ENCODE data around the gene TECPR2. TPM values are rescaled to one million over a fixed set of nuclear protein-coding genes. Genes with fewer than 3 reads are reported as not detected.
A peak's percentile ranks its signal among the peaks of the same experiment; 100 is the strongest.

TECPR2 gene
- total and polyA plus RNA-seq, 12 donors = 5.1 to 74.3 (median 12.9) TPM

GRCh38 chr14:102510616-102511520 is 148.1 kb downstream of the TECPR2 start:
- no peaks in the 10 kb centered on the region for H3K36me3 ChIP-seq (replicated peaks in 1 of 2)
- DNase-seq = peak in 2 of 7 donors; percentile 37 to 48
- peaks cover 4 to 15% of the 10 kb centered on the region in 2 donors for H3K4me1 ChIP-seq (replicated peaks in 1 of 2)
- intact Hi-C loops (cut with DNase I) = loop anchor here in 1 of 2 donors (5.0 to 10.0 kb wide), 2 partner anchors 34 to 186 kb away; no protein-coding TSS in a partner anchor
- no peak for TF ChIP-seq POLR2A (IDR thresholded peaks at IDR 0.05)
- TF ChIP-seq CTCF (IDR thresholded peaks at IDR 0.05) = no peak
- H3K9me3 ChIP-seq (replicated peaks in 1 of 3) = no peaks in the 10 kb centered on the region
- 64 to 79% (median 70%) methylated on average over 12 to 19 of the region's 19 CpGs for WGBS, 4 donors
- H3K27me3 ChIP-seq = no peaks in the 10 kb centered on the region
- peak overlapping the region in 1 of 4 donors; percentile 50 for H3K4me3 ChIP-seq
- no peak overlapping the region for H3K27ac ChIP-seq

GRCh38 chr14:102511538-102511937 is 148.8 kb downstream of the TECPR2 start:
- no peaks in the 10 kb centered on the region for H3K36me3 ChIP-seq (replicated peaks in 1 of 2)
- no peak overlapping the region for H3K4me3 ChIP-seq
- no peak for DNase-seq
- H3K27ac ChIP-seq = no peak overlapping the region
- TF ChIP-seq POLR2A (IDR thresholded peaks at IDR 0.05) (no peak), CTCF (IDR thresholded peaks at IDR 0.05) (no peak)
- WGBS, 4 donors = 91 to 95% (median 94%) methylated on average over 4 to 5 of the region's 5 CpGs
- intact Hi-C loops (cut with DNase I) = loop anchor here in 1 of 2 donors (5.0 to 10.0 kb wide), 2 partner anchors 34 to 187 kb away; no protein-coding TSS in a partner anchor
- peaks cover 6 to 19% of the 10 kb centered on the region in 2 donors for H3K4me1 ChIP-seq (replicated peaks in 1 of 2)
- no peaks in the 10 kb centered on the region for H3K9me3 ChIP-seq (replicated peaks in 1 of 3)
- H3K27me3 ChIP-seq = no peaks in the 10 kb centered on the region

- intact Hi-C loops (cut with DNase I) = loop anchor here in 1 of 2 donors (5.0 to 10.0 kb wide), 2 partner anchors 36 to 188 kb away; no protein-coding TSS in a partner anchor
- no peaks in the 10 kb centered on the region for H3K27me3 ChIP-seq
- H3K9me3 ChIP-seq (replicated peaks in 1 of 3) = no peaks in the 10 kb centered on the region
- TF ChIP-seq POLR2A (IDR thresholded peaks at IDR 0.05) = no peak
- TF ChIP-seq CTCF (IDR thresholded peaks at IDR 0.05) = no peak
- H3K4me1 ChIP-seq (replicated peaks in 1 of 2) = peaks cover 8 to 19% of the 10 kb centered on the region in 2 donors
- no peak overlapping the region for H3K4me3 ChIP-seq
- no peak for DNase-seq
- H3K36me3 ChIP-seq (replicated peaks in 1 of 2) = no peaks in the 10 kb centered on the region
- no peak overlapping the region for H3K27ac ChIP-seq
- WGBS, 4 donors = 85 to 96% (median 87%) methylated on average over 5 to 11 of the region's 11 CpGs
These were observed 150.1 kb downstream of the TECPR2 start for GRCh38 chr14:102512793-102513300.

Measured in adrenal gland (tissue), 12 donors.